HG03469 (cell line): Measurements from ENCODE around the gene PID1.

Experiments
- ATAC-seq: cut with Tn5 transposase; IDR thresholded peaks from one replicate; pipeline ENCODE4 v1.9.1; 2021; ENCODE audit warnings: mild to moderate bottlenecking, moderate library complexity, moderate number of reproducible peaks; ENCODE audit not compliant: unreplicated experiment

PID1 gene

DNA sequence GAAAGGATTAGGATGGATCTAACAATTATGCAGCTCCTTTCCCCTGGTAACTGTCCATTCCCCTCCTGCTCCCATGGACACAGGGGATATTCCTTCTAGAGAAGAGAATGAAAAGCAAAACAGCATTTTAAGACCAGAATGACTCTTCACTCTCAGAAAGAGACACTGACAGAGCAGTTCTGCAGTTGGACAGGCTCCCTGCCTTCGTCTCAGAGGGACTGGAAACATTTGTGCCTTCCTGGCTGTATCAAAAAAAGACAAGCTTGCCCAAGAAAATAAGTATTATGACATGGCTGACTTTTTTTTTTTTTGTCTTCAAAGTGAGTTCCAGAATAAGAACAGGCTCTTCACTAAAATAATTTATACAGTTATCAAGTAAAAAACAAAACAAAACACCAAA lies 9.5 kb downstream of the PID1 start:
- no peak for ATAC-seq

DNA sequence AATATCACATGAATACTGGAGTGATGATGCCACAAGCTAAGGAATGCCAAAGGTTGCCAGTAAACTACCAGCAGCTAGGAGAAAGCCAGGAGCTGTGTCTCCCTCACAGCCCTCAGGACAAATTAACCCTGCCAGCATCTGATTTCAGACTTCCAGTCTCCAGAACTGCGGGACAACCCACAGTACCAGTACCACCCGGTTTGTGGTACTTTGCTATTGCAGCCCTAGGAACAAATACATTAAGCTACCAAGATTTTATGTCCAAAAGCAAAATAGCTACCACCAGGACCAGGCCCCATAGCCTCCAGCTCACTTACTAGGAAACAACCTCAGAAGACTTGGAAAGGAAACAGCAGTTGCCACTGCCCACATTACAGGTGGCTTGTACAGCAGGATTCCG lies 10.0 kb downstream of the PID1 start:
- ATAC-seq = no peak

DNA sequence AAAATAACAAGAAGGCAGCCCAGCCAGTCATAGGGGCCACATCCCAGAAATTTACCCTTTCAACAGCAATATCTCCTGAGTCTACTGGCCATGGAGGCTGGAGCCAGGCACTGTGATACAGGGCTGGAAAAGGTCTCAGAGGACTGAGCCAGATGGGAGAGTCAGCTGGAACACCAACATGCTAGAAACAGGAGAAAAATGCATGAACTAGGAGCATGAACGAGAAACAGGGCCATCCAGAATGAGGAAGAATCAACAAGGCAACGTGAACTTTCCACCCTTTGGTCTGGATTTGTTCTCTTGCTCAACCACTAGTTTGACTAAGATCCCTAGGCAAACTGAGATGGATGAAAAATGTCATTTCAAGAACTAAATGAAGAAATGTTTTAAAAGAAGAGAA lies 13.1 kb downstream of the PID1 start:
- no peak for ATAC-seq

DNA sequence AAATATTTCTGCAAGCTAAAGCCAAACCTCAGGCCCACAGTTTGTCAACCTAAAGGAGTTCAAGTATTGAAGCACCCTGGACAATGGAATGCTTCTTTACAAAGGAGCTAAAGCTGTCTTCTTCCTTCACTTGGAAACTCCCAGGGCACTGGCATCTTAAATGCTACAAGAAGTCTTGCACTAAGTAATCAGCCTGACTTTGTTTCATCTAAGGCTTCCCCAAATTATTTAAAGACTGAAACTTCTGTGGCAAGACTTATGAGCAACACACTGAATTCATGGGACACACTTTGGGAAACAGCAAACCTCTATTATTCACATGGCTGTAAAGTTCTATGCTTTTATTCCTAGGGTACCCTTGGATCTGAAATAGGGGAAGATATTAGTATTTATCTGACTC lies 14.7 kb downstream of the PID1 start:
- no peak for ATAC-seq

DNA sequence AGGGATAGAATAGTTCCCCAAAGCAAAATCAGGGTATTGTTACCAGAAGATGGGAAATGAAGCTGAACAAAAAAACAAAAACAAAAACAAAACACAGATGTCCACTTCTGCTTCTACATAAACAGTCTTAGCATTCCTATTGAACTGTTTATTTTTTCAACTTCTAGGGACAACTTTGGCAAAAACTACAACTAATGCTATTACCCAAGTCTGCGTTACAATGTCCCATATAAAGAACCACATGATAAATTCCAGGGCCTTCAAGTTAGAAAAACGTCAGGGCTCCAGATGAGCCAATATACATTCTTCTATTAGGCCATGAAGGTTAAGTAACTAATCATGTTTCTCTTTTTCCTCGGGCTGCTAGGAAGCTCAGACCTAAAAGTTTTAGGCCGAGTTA lies 16.9 kb downstream of the PID1 start:
- ATAC-seq = no peak

DNA sequence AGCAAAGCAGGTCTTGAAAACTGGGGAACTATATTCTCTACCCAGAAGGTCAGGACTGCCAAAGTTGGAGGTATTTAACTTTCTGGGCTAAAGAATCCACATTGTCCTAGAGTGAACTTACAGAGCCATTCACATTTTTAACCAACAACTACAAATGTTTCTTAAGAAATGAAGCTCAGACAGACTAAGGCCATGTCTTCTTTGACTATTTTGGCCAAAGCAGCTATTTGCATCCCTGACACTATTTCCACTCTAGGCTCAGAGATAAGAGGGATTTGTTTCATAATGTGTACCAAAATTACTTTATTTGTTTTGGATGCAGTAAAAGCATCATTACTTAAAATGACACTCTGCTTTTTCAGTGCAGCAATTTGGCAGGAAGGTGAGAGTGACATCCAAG lies 18.1 kb downstream of the PID1 start:
- ATAC-seq = no peak

DNA sequence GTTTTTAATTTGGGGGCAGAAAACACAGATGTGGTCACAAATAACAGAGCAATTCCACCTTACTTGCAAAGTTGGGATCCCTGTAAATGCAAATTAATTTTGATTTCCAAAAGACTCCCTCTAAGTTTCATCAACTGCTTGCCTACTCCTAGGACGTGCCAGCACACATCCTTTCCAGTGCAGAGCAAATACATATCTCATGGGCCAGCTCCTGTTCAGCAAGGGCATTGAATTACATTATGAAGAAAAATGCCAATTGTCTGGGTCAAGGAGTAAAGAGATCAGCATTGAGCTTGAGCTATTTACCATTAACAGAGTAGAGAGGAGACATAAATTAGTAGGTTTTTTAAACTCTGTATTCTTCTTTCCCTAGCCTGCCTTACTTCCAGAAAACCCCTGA lies 18.8 kb downstream of the PID1 start:
- ATAC-seq = no peak

DNA sequence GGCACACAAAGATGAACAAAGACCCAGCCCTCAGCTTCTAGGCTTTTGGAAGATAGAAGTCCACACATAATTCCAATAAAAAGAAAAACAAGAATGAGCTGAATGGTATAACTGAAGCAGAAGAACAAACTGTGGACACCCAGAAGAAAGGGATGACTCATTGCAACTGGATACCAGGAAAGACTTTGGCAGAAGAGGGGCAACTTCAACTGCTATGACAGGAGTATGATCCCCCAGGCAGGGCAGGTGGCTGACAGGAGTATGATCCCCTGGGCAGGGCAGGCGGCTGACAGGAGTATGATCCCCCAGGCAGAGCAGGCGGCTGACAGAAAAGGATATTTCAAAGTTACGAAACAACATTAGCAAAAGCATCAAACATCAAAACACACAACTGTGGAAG lies 21.6 kb downstream of the PID1 start:
- ATAC-seq = no peak

DNA sequence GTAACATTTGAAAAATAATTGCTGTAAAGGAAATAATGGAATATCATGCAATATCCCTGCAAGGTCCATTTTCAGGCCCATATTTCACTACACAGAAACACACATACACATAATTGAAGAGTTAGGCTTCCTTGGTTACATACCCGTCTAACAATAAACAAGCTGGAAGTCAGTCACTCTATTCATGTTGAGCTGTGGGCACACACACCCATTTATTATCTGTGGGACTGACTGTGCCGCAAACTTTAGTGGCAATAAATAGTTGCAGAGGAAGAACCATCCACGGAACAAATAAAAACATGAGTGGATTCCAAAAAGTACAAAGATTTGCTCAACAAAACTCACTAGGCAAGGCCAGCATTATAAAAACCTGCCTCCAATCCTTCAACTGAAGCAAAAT lies 24.8 kb downstream of the PID1 start:
- no peak for ATAC-seq

DNA sequence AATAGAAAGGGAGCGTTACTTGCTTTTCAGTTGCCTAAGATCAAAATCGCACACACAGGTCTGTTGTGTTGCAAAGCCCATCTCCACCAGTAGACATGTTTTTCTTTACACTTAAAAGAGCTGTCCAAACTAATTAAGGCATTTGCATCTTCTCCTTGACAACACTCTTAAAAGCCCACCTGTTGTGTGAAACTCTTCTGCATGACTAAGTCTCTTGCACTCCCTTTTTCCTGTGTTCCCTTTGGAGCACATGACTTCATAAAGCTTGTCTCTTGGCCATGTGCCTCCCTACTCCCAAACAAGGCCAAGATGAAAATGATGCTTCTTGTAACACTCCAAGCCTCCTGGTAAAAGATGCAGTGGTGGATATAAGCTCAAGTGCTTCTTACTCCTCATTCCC lies 26.1 kb downstream of the PID1 start:
- ATAC-seq = no peak

DNA sequence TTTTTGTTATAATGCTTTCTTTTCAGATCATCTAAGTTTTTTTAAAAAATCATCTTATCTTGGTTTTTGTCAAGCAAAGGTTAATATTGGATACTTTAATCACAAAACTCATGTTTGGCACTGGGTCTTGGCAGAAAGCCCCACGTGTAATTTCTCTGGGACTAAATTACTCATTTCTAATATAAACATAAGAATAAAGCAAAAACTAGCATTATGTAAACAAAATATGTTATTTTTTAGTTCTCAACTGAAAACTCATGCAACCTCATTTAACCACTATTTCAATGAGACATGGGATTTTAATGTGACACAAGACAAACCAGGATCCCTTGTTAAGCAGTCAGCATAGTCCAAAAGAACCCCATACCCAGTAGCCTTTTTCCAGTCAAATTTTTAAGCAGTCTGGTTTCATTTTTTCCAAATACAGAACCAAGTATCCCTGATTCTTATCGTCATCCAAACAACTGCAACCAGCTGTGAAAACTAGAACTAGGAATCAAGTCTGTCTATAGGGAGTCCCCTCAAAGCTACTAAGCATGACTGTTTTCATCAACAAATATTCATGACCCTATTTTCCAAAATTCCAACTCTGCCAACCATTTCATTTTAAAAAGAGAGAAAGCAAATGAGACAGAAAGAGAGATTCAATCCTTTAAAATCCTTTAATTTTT lies 27.1 kb downstream of the PID1 start:
- no peak for ATAC-seq

DNA sequence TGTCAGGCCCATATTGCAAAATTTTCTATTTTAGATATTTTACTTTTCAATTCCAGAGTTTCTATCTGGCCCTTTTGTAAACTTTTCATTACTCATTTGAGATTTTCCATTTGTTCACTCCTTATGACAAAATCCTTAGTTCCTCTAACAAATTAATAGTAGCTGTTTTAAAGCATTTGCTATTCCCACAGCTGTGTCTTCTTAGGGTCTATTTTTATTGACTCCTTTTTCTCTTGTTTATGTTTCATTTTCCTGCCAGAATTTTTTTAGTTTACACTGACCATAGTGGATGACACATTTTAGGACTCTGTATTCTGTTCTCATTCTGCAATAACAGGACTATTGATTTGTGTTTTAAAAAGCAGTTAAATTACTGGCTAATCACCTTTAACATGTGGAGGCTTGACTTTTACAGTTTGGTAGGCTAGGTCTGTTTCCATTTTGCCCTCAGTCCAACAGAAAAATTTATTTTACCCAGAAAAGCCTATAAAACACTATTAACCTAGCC lies 30.0 kb downstream of the PID1 start:
- ATAC-seq = no peak

DNA sequence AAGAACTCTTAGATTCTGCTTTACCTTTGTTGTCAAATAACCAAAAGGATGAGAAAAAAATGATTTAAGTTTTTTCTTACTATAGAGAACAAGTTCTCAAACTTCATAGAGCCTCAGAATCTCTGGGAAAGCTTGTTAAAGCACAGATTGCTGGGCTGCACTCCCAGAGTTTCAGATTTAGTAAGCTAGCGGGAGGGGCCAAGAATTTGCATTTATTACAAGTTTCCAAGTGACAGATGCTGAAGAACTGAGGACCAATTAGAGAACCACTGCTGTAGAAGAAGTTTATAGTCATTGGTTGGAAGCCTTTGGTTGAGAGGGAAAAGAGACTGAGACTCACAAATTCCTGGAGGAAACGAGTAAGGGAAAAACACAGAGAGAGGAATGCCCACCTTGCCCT lies 32.1 kb downstream of the PID1 start:
- ATAC-seq = no peak

DNA sequence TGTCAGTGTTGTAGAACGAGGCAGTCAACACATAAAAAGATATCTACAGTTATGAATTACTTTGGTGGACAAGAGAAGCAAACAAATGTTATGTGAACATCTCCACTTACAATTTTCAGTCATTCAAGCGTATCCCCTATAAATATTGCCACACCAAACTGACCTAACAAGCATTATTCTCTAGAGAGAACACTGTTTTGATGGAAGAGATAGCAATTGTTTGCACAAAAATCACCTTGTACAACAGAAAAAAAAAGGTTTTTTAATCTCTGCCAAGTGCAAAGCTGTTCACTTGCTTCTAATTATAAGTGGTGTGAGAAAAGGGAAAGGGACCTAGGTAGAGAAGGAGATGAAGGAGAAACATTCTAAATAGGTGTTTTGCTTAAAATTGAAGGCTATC lies 33.8 kb downstream of the PID1 start:
- ATAC-seq = no peak

DNA sequence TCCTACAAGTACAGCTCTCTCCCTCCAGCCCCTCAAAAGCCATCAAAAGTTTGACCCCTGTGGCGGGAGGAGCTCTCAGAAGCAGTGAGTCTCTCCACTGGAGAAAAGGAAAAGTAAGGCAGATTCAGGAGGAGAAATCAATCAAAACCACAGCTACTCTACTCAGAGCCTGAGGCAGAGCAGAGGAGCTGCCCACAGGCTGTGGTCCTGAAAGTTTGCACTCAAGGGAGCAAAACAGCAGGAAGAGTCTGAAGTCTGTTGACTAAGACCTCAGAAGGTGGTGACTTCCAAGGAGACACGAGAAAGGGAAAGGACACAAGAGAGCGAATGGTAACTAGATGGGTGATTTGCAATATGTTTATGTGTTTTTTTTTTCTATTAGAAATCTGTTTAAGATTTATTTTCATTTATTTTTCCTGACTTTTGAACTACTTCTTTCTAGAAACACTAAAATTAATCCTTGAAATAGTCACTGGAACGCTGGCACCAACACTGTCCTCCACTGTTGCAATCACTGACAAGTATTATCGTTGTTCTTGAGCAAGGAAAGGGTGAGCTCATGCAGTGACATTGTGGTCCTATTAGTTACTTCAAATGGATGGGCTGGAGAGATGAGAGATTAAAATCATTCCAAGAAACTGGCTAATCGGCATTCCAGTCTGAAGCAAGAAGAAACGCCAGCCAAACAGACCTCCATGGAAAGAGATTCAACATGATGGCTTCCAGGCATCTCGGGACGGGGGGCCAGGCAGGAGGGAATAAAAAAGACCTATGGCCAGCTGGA lies 35.8 kb downstream of the PID1 start:
- no peak for ATAC-seq

DNA sequence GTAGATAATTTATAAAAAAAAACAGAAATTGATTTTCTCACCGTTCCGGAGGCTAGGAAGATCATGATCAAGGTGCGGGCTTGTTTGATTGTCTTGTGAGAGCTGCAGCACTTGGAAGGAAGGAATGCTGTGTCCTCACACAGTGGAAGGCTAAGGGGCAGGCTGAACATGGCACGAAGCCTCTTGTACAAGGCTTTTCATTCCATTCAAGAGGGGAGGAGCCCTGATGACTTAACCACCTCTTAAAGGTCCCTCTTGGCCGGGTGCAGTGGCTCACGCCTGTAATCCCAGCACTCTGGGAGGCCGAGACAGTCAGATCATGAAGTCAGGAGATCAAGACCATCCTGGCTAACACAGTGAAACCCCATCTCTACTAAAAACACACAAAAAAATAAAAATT lies 39.2 kb downstream of the PID1 start:
- ATAC-seq = no peak

DNA sequence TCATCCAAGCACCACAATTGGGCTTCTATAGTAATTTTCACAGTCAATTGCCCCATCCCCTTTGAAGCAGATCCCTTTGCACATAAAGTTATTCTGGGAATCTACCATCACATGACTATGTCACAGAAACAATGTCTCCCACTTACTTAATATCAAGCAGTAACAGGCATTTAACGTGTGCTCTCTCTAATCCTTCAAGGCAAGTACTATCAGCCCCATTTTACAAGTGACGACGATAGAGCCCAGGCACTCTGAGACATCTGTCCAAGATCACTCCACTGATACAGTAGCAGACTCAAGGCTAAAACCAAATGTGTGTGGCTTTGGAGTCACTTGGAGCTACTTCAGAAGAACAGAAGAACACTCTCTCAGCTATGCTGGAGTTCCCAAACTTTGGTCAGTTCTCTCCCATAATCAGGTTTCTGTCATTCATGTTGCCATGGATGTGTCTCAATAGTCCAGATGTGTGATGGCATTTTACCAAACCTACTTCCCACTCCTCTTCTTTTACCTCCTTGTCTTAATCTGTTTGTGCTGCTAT lies 39.7 kb downstream of the PID1 start:
- no peak for ATAC-seq

DNA sequence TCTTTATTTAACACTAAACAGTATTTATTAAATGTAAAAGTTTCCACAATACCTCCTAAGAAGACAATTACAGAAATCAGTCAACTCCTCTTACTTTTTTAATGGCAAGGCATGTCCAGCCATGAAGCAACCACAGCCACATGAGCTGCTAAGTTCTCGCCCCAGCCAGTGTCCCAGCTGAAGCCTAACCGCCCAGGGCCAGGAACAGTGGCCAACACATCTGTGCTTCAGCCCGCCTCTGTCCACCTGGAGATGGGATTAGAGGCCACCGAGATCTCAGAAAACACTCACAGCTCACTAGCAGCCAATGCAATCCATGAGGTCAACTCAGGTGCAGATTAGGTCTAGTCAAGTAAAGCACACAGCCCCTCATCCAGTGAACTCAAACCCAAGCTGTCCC lies 40.2 kb downstream of the PID1 start:
- no peak for ATAC-seq

DNA sequence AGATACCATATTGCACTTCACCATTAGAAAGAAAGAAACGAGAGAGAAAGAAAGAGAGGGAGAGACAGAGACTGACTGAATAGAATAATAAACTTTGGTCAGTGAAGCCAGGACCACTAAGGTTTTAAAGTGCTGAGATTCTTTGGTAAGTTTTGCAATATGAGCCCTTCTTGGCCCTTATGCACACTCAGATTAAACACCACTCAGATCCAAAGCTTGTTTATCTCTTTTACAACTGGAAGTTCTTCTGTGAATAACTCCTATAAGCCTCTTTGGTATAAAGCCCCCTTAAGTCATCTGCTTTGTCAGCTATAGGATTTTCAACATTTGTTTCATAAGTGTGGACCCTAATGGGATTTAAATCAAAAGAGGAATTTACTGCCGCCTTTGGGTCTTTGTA lies 40.8 kb downstream of the PID1 start:
- no peak for ATAC-seq

DNA sequence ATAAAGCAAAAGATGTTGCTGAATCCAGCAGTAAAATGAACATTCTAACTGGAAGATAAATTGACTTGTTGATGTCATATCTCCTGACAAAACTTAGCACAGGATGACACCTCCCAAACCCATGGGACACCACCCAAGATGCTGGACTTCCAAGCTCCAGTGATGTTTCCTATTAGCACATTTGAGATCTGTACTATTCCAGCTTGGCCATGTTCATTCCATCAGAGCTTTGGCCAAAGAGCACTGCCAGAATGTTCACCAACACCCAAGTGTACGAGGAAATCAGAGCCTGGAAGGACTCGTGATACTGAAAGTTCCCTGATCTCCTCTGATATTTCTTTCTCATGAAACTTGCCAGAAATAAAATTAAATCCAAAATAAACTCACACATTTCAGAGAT lies 44.7 kb downstream of the PID1 start:
- no peak for ATAC-seq

DNA sequence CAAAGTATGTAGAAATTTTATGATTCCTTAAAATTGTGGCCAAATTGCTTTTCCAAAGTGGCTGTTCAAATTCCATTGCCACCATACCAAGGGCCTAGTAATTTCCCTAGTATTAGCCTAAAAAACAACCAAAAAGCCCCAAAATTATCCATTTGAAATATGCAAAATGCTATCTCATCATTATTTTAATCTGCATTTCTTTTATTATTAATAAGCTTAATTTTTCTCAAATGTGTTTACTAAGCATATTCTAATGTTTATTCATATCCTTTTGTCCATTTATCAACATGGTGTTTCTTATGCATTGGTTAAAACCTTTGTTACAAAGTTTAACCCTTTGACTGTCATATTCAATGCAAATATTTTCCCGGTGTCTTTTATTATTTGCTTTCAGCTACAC lies 48.0 kb downstream of the PID1 start:
- ATAC-seq = no peak

DNA sequence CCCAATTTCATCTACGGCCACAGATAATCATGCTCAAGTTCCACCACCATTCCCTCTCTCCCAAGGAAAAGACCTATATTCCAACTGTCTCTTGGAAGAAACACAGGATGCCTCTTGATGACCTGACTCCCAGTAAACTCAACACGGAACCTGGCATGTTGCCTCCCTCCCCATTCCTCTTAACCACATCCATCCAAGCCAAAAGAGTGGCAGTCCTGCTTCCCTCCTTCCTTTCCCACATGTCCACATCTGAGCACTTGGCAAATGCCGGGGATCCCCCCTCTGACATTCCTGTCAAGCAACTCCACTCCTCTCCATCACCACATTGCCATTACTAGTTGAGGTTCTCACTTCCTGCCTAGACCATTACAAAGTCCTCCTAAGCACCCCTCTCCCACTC lies 49.4 kb downstream of the PID1 start:
- no peak for ATAC-seq
